GM18873 (cell line): Measurements from ENCODE around the gene FAM234B.
"Not testable (repeated sequence)": the region's sequence is repeated elsewhere in the genome, so short reads cannot be mapped to it uniquely, and the experiment has no call there.

Experiments used
- ATAC-seq: cut with Tn5 transposase; IDR thresholded peaks from one replicate; pipeline ENCODE4 v1.9.1; 2021; ENCODE audit warnings: mild to moderate bottlenecking, moderate library complexity, moderate number of reproducible peaks; ENCODE audit not compliant: unreplicated experiment, low FRiP score

The FAM234B gene

DNA sequence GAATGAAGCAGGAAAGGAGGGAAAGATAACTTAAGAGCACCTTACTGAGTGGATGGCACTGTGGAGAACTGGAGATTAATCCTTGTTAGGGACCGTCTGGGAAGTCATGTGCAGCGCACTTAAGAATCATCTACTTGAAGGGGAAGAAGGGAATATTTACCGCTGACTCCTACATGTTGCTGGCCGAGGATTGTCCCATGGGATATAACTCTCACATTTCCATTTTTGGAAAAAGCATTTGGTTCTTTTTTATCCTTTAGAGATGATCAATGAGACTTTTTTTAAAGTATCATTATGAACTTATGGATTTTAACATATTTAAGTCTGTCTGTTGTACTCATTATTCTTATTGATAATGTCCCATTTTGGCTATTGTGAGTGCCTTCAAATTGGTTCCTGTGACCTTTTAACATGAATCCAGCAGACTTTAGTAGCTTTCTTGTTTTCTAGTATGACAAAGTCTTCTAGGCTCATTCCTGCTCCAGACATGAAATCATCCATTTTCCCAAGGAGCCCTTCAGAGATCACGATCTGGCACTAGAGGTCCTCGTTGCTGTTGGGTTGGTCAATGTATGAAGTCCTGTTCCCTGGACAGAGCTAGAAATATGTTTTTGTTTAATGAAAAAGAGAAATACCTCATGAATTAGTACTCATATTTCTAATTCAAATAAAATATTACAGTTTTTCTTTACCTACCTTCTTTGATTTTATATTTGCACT is 20.2 kb upstream of the FAM234B start:
- ATAC-seq, result no peak

DNA sequence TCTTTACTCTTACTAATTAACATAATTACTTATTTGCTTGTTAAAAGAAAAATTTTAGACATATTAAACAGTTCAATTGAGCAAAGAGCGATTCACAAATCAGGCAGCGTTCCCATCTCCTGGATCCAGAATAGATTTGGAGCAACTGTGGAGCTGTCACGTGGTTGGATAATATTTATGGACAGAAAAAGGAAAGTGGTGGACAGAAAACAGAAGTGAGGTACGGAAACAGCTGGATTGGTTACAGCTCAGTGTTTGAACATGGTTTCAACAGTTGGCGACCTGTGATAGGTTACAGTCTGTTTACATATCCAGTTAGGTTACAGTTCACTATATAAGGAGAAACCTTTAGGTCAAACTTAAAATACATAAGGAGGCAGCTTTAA is 19.7 kb upstream of the FAM234B start:
- no peak for ATAC-seq

DNA sequence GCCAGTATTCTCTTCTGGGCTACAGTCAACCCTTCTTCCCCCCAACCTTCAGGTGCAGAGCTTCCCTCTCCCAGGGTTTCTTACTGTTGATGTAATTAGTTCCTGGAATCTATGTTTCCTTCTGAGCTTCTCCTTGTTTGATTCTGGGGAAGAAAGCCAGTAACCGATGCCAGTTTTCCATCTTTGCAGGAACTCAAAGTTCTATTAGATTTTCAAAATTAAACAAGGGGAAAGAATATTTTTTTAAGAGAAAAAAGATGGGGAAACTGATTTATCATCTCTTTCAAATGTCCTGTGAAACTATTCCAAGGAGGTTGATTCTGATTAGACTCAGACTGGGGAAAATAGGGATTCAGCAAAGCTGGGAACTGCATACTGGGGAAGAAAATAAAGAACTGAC is 17.9 kb upstream of the FAM234B start:
- ATAC-seq, result no peak

DNA sequence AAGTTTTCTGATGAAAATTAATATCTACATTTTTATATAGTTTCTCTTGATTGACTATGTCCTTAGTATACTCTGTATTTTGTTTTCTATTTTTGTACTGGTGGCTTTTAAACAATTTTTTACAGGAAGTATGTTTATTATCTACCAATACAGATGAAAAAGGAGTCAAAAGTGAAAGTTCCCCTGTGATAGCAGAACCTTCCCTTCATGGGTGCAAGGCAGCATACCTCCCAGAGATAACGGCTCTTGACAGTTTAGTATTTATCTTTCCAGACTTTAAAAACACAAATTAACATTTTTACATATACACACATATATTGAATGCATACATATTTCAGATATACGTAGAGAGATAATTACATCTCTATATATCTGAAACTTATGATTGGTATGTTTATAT is 17.1 kb upstream of the FAM234B start:
- no peak for ATAC-seq

DNA sequence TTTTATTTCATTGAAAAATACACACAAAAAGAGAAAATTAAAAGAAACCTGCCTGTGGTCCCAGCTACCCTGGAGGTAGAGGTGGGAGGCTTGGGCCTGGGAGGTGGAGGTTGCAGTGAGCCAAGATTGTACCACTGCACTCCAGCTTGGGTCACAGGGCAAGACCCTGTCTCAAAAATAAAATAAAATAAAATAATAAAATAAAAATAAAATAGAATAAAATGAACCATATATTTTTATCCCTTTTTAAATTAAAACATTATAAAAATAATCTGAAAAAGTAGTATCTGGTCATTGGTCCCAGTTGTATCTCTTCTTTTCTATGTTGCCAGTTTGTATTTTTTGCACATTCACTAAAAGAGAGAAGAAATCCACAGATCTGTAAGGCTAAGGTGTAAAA is 16.7 kb upstream of the FAM234B start:
- ATAC-seq, result no peak

DNA sequence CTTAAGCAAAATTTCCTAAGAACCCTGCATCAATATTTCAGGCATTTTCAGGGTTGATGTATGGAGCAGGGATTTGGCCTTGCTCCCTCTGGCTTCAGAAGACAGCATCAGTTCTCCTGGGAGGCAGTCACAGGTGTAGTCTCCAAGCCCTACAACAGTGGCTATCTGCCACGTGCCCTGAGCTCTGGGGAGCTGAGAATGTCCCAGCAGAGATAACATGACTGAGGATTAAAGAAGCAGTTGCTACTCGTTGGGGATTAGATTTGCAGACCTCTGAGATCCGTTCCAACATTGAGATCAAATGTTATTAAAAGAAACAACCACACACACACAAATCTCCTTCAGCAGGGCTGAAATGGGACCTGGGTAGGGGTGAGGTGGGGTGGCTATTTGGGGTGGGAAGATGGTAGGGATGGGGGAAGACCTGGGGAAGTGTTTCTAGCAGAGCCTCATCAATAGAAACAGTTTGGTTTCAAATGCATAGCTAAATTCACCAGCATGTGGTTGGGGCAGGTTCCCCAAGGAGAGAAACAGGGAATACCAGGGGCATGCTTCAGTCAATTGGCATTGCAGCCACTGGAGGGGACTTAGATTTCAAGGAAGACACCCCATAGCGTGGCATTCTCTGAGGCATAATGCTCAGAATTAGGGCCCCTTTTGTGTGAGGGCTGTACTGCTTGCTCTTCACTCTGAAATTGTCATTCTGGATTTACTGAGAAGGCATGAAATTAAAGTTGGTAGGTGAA is 15.2 kb upstream of the FAM234B start:
- no peak for ATAC-seq

DNA sequence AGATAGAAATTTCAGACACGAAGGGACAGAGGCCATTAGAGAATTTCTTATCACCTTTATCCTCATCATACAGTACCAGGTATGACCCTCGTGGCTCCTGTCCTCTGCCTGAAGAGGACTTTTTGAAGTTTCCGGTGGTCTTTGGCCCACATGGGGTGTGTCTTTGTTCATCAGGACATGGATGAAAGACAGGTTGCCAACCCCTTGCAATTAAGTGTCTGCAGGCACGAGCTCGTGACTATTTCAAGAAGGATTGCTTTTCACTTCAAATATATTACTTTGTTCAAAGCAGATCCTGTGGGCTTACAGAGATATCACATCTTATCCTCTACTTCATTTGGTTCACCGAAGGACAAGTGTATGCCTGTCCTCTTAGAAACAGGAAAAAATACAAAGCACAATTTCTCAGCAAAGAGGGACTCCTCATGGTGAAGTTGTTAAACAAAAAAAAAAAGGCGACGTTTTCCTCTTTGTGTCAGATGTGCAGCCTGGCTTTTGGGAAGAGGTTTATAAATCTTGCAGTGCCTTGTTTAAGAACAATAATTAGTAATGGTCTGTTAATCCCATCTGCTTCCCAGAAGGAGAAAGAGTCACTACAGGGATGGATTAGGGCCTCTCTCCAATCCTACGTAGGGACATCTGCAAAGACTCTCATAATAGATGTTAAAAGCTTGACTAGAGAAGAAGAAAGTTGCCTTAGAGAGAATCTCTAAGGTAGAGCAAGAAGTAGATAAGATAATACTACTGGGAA is 13.5 kb upstream of the FAM234B start:
- no peak for ATAC-seq

DNA sequence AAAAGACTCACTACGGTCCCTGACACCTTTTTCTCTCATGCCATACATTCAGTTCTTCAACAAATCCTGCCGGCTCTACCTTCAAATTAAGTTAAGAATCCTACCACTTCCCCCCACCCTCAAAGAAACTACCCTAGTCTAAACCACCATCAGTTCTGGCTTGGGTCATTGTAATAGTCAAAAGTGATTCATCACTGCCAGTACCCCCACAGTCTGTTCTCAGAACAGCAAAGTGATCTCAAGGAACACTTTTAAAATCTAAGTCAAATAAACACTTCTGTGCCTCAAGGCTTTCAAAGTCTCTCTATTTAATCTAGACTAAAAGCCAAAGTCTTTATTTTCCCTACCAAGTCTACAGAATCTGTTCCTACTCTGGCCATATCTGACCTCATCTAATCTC is 12.0 kb upstream of the FAM234B start:
- no peak for ATAC-seq

DNA sequence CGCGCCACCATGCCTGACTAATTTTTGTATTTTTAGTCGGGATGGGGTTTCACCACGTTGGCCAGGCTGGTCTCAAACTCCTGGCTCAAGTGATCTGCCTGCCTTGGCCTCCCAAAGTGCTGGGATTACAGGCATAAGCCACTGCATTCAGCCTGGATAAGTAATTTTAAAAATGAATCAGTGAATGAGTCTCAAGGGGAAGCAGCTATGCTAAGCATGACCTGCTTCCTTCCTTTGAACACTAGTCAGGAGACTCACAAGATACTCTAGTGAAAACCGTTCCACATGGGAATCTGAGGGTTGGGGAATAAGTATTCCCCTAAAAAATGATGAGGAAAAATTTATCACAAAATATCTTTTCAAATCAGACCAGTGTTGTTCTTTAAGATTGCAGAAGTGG is 10.7 kb upstream of the FAM234B start:
- no peak for ATAC-seq

DNA sequence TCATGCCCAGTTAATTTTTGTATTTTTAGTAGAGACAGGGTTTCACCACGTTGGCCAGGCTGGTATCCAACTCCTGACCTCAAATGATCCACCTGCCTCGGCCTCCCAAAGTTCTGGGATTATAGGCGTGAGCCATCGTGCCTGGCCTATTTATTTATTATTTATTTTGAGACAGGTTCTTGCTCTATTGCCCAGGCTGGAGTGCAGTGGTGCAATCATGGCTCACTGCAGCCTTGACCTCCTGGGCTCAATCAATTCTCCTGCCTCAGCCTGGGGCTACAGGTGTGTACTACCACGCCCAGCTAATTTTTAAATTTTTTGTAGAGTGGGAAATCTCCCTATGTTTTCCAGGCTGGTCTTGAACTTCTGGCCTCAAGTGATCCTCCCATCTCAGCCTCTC is 8.8 kb upstream of the FAM234B start:
- not testable (repeated sequence) for ATAC-seq

DNA sequence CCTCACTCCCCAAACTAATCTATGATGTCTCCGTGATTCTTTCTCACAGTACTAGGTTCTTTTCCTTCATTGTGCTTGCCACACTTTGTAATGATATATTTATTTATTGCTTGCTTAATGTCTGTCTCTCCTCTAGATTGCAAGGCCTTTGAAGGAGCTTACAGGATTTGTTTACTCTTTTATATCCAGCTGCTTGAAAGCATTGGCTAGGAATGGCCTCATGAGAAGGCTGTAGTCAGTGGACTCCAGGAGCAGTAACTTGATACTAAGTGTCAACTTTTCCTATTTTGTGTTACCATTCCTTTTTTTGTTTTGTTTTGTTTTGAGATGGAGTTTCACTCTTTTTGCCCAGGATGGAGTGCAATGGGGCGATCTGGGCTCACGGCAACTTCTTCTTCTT is 7.3 kb upstream of the FAM234B start:
- ATAC-seq, result no peak

DNA sequence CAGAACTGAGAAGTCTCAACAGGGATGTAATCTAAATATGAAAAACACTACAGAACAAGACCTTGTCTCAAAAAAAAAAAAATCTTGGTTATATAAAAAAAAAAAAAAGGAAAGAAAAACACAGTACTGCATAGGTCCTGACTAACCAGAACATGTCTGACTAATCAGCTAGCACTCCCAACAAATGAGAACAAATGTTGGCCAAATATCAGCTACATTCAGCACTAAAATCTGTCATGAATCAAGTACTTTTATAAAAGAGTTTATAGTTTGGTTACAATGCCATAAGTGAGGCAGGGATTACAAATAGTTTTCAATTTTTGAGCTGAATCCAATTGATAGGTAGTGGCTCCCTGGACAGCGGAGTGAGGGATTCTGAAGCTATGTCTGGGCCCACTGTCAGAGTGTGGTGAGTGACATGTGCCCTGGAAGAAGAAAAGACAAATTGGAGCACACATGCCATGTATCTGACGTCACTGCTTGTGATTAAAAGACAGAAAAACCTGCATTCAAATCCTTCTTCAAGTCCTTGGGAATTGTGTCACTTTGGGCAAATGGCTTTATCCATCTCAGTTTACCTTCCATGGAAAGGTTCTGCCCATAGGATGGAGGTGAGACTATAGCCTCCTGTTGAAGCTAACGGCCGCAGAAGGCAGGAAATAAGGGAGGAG is 5.6 kb upstream of the FAM234B start:
- no peak for ATAC-seq

DNA sequence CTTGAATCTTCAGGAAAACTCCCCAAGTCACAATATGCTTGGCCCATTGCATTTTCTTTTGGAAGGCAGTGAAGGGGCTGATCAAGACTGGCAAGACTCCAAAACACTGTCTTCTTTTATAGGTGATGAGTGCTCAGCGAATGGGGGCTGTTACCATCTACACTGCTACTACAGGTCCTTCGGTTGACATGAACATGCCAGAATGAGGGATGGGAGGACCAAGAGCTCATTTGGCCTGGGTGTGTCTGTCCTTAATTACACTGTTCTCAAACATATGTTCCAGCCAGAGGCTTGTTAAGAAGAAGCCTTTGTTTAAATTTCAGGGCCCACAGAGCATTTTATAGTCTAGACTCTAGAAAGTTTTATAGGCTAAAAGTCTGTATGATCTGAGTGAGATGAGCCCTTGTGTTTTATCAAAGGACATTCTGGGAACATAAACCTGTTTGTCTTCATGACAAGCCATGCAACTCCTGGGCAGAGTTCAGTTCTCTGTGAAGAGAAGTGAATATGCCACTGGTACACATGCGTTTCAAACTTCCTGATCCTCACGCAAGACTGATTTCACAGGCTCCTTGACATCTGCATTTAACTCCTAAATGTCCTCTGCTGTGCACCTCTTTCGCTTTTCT is 4.7 kb upstream of the FAM234B start:
- no peak for ATAC-seq

DNA sequence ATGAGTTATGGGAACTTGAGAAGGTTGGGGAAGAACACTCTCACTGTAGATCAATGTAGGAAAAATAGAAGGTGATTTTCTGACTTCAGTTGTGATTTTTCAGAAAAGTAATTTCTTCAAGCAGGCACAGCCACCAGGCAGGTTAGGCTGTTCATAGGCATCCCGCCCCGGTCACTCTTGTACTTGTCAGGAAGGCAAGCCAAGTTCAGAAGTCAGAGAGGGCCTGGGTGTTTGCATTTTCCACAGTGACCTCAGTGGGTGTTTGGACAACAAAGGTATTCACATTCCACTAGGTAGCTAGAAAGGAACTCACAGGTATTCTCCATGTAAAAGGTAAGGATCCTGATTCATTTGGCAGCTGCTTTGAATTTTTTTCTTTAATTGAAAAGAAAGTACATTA is 3.0 kb upstream of the FAM234B start:
- no peak for ATAC-seq

DNA sequence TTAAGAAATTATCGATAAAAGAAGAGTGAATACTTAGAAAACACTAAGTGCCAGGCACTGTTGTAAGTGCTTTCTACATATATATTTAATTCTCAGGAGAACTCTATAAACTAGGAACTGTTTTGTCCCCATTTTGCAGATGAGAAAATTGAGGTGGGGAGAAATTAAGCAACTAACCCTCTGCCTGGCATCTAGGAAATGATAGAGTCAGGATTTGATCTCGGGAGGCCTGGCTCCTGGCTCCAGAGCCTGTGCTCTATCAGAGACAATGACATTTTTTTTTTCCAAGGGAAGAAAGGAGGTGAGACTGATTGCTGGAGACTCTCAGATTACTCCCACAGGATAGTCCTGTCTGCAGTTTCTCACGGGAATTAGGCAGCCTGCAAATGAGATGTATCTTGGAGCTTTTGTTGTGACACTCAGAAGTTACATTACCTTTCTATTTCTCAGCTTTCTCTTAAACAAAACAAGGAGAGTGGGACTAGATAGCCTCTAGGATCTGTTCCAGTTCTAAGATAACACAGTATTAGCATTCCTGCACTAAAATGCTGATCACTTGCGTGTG is 1.4 kb upstream of the FAM234B start:
- ATAC-seq, result no peak

DNA sequence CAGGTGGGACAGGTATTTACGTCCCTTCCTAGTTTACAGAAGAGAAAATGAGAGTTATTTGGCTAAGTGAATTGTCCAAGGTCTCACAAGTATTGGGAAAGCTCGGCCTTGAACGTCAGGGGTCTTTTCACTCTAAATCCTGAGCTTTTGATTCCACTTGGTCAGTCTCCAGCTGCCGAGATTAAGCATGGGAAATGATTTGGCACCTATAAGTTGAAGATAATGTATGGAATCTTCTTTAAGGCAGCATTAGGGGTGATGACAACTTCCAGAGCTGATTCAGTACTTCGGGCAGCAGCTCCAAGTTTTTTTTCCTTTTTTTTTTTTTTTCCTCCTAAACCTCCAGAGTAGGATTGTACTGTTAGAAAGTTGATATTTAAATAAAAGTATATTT is 722 bp downstream of the FAM234B start:
- ATAC-seq, result no peak

DNA sequence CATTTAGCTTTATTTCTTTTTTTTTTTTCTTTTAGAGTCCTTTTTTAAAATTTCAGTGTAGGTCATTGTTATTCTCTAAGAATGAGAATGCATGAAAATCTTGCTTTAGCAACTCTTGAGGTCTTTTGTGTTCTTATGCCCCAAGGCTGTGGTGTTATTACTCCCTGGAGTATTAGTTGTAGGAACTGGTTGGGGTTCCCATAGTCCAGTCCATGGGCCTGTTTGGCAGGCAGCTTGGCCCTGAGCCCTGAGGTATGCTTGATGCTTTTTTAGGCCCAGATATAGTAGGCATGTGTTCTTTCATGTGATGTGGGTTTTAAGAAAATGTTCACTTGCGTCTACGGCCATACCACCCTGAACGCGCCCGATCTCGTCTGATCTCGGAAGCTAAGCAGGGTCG is 1.6 kb downstream of the FAM234B start:
- ATAC-seq, result no peak

DNA sequence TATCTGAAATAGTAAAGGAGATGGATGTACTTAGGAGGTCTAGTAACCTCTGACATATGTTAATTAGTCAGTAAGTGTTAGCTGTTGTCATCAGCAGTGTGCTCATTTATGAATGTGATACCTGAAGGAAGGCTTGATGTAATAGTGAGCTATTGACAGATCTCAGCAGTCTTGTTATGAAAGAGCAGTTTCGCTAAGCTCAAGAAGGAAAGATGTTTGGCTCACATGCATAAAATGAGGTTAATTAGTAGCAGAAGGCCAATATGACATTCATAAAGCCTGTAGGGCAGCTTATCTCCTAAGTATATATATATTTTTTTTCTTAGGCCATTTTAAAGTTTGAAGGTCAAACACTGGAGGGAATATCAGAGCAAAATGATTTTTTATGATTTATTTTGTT is 2.8 kb downstream of the FAM234B start:
- ATAC-seq, result peak; percentile 61

DNA sequence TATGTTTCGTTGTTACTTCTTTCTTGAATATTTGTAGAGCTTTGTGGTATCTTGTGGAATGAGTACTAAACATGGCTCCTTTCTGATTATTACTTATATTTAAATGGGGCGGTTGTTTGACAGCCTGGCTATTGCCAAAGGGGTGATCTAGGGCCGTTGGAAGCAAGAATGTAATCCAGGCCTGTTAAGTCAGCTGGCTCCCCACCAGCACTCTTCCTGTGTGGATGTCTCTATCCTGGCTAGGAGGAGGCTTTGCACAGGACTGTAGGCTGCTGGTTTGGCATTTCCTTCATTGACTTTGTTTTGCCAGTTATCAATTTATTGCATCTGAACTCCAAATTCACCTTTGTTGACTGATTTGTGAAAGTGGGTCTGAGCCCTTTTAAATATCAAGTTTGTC is 5.6 kb downstream of the FAM234B start:
- no peak for ATAC-seq

DNA sequence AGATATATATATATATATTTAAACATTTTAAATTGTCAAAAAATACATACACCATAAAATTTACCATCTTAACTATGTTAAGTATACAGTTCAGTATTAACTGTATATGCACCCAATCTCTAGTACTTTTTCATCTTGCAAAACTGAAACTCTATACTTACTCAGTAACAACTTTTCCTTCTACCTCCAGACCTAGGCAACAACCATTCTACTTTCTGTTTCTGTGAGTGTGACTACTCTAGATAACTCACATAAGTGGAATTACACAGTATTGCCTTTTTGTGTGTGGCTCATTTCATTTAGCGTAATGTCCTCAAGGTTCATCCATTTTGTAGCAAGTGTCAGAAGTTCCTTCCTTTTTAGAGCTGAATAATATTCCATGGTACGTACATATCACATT is 8.2 kb downstream of the FAM234B start:
- ATAC-seq, result no peak
